Stimulated activated CD4-positive, alpha-beta T cell treated with anti-CD3 and anti-CD28 coated beads, TNF-alpha, amount 100 ng/mL, for 1 hour (primary cell): ENCODE results near the gene SUDS3.

Source experiments
- DNase-seq, 3 donors: peaks; one replicate each; pipeline ENCODE4 v3.0.0-alpha.2; 2020; ENCODE audit warnings: low read depth in 3 of 3, low spot score in 1 of 3

Gene SUDS3

DNA sequence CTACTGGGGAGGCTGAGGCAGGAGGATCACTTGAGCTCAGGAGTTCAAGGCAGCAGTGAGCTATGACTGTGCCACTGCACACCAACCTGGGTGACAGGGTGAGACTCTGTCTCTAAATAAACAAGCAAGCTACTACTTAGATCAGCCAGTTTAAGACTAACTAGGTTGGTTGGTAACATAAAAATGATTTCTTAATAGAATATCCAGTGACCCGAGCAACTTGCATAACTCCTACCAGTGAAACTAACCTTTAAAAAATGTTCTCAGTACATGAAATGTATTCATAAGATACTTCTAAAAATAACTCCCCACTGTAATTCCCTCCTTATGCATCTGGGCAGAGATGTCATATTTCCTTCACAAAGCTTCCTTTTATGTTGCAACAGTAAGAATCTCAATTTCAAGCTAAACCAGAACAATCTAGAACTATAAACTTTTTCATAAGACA, 19.5 kb upstream of the SUDS3 start:
- DNase-seq: no peak

DNA sequence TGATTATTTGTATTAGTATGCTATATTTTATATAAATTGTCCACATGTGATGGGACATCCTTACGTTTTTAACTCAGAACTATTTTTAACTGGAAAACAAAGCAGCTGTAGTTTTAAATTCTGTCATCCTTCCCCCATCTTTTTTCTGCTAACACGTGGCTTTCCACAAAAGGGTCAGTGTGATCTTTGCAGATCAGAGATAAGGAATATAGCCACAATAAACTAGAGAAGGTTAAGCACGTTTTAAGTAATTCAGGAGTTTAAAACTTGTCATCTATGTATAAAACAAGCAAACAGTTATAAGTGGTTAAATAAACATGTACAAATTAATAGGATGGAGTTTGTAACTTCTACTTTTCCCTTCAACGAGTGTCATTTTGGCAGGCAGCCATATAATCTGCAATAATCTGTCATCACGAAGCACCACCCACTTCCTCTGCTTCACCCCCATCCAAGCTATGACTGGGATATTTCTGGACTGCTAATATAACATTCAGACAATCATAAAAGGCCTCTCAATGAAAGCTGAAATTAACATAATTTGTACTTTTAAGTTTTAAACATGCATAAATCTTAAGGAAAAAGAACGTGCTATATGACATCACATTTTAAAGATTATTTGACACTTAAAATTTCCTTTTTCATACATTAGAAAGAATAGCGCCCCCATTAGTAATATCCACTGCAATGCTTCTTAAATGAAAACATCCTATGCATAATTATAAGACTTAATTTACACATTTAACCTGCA, 18.9 kb upstream of the SUDS3 start:
- DNase-seq: no peak

DNA sequence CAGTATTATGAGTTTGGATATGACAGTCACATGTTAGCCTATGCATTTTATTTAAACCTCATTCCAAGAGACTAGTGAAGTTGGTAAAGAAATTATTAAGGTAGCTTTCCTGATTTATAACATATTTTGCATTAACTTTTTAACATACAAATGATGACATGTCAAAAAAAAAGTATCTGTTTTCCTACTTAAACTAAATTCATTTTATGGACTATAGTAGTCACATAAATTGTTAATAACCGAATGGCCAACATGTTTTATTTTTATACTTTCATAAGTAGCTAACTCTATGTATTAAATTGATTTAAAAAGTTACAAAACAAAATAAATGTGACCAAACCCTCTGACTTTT, 18.4 kb upstream of the SUDS3 start:
- no peak for DNase-seq

DNA sequence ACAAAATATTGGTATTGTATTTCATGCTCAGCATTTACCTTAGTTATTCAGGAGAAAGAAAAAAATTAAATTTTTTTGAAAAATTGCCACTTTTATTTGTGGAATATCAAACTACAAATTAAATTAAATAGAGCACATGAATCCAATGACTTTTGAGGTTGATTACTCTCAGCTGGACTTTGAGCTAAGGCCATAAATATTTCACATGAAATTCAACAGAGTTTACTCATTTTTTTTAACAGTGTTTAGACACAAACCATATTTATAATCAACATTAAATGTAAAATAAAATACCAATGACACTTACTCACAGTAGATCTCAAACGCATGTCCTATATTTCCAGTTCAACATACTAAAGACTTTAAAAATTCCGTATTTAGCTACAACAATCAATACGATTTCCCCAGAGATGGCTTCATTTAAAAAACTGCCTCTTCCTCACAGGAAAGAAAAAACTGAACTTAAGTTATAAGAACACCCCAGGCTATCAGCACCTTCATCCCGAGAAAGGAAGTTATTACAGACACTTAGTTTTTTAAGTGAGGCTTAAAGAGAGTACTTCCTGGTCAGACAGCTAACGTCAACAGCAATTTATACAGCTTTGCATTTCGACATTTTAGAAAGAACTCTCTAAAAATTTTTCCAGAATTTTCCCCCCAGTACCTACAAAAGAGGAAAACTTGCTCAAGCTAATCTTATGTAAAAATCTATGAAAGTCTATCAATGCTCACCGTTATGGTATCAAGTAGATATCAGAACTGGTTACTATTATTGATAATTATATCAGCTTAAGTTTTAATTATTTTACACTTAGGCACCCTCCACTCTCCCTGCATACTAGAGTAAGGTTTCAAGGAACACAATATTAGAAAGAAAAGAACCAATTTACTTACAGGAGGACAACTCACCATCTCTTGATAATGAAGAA, 17.5 kb upstream of the SUDS3 start:
- DNase-seq: no peak

DNA sequence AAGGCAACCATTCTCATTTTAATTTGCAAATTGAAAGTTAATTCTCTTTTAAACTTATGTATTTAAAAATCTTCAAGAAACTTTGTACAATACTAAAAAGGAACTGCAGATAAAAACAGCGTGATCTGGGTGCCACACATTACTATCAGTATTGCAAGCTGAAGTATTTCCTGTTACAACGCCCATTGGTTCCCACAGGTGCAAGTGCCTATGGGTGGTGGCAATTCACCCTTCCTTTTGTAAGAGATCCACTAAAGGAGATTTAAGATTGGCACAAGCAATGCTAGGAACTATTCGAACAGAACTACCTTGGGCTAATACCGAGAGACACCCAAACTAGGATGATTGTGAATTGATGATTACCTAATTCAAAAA, 16.8 kb upstream of the SUDS3 start:
- no peak for DNase-seq

DNA sequence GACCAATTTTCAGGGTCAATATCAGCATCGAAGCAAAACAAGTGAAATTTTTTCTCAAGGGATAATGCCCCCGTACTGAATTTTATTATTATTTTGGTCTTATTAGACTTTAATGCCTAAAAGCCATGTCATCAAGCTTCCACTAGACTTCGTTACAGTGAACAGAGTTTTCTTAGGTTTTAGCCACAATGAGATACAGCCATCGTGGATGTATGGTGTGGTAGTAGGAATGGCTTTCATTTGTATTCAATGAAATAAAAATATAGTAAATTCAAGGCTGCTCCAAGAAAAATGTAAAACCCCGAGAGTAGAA, 15.3 kb upstream of the SUDS3 start:
- no peak for DNase-seq

DNA sequence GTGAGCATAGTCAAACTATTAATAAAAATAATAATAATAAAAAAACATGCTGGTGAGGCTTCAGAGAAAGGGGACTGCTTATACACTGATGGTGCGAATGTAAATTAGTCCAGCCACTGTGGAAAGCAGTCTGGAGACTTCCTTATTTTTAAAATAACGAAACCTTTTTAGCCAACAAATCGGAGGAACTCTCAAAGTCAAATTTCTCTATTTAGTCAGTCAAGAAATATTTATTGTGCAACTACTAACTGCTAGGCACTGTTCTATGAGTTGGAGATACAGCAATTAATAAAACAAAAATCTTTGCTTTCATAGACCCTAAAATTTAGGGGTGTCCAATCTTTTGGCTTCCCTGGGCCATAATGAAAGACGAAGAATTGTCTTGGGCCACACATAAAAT, 14.5 kb upstream of the SUDS3 start:
- DNase-seq: no peak

DNA sequence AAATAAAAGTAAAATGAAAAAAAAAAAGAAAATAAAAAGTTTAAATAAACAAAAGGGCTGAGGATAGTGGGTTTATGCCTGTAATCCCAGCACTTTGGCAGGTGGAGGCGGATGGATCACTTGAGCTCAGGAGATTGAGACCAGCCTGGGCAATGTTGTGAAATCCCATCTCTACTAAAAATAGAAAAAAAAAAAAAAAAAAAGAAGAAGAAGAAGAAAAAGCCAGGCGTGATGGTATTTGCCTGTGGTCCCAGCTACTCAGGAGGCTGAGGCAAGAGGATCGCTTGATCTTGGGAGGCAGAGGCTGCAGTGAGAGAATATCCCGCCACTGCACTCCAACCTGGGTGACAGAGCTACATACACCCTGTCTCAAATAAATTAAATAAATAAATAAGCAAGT, 7.5 kb upstream of the SUDS3 start:
- no peak for DNase-seq

DNA sequence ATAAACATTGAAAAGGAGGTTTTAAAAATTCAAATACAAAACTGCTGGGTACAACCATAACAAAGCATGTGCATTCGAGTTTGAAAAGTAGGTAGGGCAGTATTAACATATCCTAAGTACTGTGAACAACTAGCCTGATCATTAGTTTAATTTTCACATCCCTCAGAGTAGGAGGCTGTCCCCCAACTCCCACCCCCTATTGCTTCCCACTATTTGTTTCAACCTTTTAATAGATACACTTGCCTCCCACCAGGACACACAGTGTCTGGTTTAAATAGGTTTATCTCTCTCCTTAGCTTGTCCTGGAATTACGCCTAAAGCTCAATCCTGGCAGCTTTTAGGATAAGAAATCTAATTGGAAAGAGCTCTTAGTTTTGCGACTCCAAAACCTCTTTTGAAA, 5.8 kb upstream of the SUDS3 start:
- DNase-seq: no peak

DNA sequence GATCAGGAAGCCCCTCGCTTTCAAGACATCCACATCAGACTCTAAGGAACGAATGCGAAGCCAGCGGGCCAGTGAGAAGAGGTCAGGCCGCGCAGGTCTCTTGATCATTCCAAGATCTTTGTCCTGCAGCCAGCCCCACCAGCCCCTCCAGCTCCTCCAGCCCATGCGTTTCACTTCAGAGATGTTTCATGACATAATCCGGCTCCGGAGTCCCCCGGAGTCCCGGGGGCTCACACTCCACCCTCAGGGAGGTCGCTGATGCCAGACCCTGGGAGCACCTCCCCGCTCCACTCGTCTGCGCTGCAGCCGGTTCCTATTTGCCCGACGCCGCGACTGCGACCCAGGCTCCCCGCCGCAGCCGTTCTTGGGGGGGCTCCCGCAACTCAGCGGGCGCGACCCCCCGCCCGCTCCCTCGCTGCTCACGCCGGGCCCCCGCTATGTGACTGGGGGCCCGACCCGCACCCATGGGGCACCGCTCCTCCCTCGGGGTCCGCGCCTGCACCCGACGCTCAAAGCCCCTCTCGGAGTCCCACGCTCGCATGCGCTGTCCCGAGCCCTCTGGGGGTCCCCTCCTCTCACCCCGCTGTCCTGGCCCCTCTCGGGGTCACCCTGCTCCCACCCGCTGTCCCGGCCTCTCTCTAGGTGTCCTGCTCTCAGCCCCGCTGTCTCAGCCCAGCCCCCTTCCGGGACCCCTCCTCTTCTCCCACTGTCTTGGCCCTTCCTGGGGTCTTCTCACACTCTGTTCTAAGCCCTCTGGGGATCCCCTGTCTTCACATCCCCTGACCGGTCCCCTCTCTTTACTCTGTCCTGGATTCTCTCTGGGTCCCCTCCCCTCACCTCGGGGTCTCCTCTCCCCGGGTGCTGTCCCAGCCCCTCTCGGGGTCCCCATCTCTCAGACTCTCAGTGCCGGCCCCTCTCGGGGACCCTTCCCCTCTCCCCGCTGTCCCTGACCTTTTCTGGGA, 4.8 kb upstream of the SUDS3 start:
- no peak for DNase-seq

DNA sequence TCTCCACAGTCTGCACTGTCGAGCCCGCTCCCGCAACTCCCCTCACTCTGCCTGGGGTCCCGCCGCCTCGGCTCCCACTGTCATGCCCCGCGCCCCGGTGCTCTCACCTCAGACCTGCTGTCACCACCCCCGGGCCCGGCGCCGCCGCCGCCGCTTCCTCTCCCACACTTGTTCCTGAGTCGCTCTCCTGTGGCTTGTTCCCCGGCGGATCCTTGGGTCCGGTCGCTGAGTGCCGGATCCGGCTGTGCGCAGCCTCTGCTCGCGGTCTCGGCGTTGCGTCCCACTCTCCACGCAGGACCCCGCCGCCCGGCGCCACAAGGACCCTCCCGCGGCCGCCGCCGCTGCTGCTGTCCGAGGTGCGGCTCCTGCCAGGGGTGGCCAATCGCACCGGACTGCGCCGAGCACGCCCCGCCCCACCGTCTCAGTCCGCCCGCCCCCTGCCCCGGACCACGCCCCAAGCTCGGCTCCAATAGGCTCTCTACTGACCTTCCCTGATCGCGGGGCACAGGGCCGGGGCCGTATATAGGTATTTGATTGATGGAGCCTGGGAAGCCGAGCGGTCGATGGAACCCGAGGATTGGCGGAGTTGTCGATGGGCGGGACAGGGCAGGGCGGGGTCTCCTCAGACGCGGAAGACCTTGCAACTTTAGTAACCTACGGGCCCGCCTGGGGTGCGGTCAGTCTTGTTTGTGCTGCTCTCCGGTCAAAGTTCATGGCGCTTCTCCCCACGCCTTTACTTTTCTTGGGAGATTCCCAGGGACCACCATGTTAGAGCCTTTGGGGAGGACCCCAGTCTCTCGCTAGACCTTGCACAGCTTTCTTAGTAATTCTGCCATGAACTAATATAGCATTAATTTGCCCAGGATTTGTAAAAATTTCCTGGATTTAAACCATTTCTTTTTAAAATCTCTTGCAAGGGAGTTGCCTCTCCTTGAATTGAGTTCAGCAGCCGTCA, 3.5 kb upstream of the SUDS3 start, which contains the start of gene TAOK3:
TSS of gene TAOK3 (minus strand) at position 367 of the 955 bp plus-strand sequence. CDS start 117,340 bp downstream, outside the sequence.
- peak; percentile 91 to 95 (median 93) for DNase-seq

DNA sequence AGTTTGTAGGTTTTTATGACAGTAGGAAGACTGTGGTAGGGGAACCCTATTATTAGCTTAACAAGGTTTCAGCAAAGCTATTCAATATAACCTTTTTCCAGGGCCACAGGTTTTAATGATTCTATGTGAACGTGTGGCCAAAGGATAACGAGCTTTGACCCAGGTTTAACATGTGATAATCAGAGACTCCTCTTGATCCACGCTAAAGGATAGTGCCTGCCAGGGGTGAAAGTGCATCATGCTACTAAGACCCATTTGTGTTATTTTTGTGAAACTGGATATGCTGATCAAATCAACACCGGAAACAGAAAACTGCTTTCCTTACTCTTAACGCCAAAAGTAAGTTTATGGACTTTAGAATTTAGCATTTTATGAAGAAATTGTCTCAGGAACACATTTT, 2.7 kb upstream of the SUDS3 start:
- no peak for DNase-seq

DNA sequence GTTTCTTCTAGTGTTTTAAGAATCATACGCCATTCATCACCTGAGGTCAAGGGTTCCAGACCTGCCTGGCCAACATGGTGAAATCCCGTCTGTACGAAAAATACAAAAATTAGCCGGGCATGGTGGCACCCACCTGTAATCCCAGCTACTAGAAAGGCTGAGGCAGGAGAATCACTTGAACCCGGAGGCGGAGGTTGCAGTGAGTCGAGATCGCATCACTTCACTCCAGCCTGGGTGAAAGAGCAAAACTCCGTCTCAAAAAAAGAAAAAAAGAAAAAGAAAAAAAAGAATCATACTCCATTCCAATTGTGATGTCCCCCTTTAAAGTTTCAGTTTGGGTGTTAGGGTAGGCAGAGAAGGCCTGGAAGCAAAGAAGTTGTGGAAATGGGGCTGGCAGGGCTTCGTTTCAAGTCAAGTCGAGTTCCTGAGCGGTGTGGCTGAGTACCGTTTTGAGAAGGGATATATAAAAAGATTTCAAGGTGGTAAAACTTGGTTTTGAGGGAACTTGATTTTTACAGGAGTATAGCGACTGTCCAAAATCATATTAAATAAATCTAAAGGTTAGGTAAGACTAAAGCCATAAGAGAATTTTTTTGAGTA, 2.1 kb upstream of the SUDS3 start:
- DNase-seq: no peak

DNA sequence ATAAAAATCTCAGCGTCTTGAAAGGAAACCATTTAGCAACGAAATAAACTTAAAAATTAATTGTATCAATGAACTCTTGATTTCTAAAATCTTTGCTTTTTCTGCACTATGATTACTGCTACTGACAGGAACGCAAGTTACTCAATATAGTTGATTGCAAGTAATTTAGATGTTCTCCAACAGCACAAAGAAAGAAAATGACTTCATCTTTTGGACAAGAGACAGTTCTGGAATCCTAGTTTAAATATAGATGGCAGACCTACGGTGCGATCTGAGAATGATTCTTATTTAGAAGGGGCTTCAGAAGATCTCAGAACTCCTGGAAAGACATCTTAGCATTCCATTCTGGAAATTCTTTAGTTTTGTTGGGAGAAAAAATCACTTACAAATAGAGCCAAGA, 1.4 kb upstream of the SUDS3 start:
- DNase-seq: no peak

DNA sequence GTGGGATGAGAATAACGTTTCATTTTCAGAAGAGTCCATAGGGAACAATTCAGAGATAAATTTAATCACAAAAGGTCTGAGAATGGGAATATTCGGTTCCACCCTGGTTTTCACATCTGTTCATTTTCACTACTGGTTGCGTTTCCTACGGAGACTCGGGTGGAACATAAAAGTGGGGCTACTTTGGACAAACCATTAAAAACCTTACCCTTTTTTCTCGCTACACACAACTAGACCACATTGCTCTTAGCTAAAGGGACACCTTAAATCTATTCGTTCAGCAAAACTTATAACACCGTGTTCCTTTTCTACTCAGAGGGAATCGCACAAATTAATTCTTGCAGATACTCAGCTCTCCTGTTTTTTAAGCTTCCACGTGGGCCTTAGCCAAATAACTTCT, 1.0 kb upstream of the SUDS3 start:
- no peak for DNase-seq

DNA sequence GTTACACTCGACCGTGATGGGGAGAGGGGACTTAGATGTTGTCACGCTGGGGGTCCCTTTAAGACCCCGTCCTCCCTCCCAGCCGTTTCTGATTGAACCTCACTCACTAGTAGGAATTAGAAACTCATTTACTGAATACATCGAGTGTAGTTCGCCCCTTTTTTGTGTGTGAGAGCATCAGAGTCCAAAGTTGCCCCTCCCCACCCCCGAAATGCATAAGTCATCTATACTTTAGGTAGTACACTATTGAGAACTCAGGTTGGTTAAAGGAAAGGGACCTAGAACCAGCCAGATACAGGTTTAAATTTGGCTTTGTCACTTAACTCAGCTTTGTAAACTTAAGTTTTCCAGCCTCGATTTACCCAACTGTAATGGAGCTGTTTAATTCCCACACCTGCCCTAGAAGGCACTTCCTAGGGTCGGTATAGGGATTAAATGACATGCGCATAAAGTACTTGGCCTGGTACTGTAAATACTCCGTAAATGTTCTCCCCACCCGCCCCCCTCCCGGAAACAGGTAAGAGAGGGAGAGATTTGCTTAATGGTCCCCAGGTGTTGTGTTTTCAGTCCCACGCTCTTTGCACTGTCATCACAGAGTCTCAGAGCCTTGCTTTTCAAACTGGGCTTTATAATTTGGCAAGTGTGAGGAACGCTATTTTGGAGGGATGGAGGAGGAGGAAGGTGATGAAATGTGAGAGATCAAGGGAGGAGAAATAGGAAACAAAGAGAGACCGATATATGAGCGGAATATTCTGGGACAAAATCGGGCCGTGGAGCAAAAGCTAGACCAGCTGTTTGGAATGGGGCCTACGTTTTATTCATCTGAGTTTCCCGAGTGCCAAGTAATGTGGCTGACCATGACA, 897 bp downstream of the SUDS3 start:
- no peak for DNase-seq

DNA sequence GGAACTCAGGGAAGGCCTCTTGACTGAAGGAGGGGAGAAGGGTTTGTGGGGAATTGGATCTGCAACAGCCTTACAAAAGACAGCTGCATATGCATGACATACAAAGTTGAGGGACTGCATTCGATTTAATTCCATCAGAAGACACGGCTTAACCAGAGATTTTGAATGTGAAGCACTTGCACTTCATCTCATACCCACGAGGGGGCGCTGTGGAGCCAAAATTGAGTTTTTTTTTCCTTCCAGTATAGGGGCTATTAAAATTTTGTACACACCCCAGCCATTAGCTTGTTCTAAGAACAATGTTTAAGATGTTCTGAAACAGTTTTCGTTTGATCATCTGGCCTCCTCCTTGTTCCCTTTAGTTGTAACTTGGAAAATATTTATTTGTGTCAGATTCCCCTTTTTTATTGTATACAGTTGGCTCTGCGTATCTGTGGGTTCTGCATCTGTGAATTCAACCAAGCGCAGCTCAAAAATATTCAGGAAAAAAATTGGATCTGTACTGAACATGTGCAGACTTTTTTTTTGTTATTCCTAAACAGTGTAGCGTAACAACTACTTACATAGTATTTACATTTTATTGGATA, 1.6 kb downstream of the SUDS3 start:
- peak; percentile 19 to 71 (median 56) for DNase-seq

DNA sequence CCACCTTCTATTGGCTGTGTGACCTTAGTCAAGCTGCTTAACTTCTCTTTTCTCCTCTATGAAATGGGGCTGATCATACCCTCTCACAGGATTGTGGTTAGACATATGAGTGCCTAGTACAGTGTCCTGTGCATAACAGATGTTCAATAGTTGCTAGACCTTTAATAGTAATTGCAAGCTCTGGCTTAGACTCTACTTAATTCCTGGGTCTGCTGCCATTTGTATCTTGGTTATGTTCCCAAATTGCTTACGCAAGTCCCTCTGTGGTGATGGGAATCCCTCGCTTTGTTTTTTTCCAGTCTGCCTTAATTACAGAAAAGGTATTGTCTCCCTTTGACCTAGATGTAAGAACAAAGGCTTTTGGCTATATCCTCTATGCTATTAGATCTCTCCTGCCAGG, 15.1 kb downstream of the SUDS3 start:
- no peak for DNase-seq

DNA sequence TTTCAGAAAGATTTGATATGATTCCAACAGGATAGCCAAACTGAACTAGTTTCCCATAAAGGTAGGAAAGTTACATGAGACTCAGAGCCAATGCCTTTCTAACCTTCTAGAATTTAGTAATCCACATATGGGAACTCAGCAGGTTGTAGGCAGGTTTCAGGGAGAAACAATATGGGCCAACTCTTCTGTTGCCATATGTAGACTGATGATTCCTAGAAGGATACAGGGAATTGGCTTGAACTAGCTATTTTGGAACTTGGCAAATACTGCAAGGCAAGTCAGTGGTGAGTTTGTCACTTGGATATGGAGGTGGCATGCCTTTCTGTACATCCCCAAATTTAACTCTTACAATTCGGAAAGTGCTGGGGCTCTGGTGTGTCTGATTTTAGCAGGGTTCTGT, 15.5 kb downstream of the SUDS3 start:
- no peak for DNase-seq
